Measurements from ENCODE around the gene UCK2. TPM values are rescaled to one million over a fixed set of nuclear protein-coding genes. Genes with fewer than 3 reads are reported as not detected.
A peak's percentile ranks its signal among the peaks of the same experiment; 100 is the strongest.

The UCK2 gene
- total and polyA plus RNA-seq, 2 donors (not counting 3 experiments of a cell fraction or from before 2014, with no cell fraction given), result 62.3 to 74.7 TPM

DNA sequence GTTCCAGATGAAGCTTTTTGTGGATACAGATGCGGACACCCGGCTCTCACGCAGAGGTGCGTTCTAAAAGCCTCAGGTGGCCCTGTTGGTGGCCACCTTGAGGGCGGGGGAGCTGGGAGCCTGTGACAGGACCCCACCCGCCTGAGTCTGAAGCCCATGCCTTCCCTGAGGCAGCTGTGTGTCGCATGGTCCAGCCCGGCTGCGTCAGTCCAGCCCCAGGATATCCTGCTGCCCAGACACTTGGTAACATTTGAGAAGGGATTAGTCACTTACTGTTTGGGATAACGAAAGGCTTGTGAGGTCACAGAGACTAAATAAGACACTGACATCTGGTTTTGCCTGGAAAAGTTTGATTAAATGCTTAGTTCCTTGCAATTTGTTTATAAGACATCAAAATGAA is 68.9 kb downstream of the UCK2 start:
- H3K9me1 ChIP-seq (replicated peaks; ENCODE audit: control insufficient read depth, extremely low read depth, insufficient read depth, low read length), result no peaks in the 10 kb centered on the region
- peak overlapping the region; percentile 93 for H3K9ac ChIP-seq (replicated peaks; ENCODE audit: extremely low read depth, insufficient read depth, low read length)
- FAIRE-seq (peak; percentile 91), DNase-seq (ENCODE audit: low read depth, low spot score) (peak; percentile 94)
- peaks cover 40% of the 10 kb centered on the region for H3K79me2 ChIP-seq (ENCODE audit: control insufficient read depth, insufficient read depth, low read length)
- dilution Hi-C loops (cut with MboI; ENCODE audit: extremely low pct_ligation_motif_present, low sequenced_read_pairs), result no loop called here
- ChIA-PET POLR2A (interaction anchor here (0.7 to 2.7 kb wide), 4 partner anchors 8 to 198 kb away, joined by 3 to 12 read pairs (median 4); partner anchors contain the start of gene ALDH9A1), CTCF (interaction anchor here (1.0 to 5.6 kb wide), 5 partner anchors 12 to 127 kb away, joined by 3 to 43 read pairs (median 5); partner anchors contain the start of gene TMCO1)
- BruUV-seq (replicated peaks), result no TSS peak
- H3K27ac ChIP-seq (ENCODE audit: insufficient read depth, low read depth, low read length), result peak overlapping the region; percentile 98
- TF ChIP-seq, protein P1, sequence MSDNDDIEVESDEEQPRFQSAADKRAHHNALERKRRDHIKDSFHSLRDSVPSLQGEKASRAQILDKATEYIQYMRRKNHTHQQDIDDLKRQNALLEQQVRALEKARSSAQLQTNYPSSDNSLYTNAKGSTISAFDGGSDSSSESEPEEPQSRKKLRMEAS (IDR thresholded peaks at IDR 0.05; ENCODE audit: insufficient read depth, insufficient read length), result peak; percentile 40
- TF ChIP-seq POLR2A (IDR thresholded peaks at IDR 0.05; ENCODE audit: low read depth, low read length) (peak; percentile 38), JUN (IDR thresholded peaks at IDR 0.05; ENCODE audit: borderline replicate concordance, insufficient read depth, insufficient read length, low read depth) (peak; percentile 87), EZH2 (IDR thresholded peaks at IDR 0.05; ENCODE audit: borderline replicate concordance, low read depth, low read length, severe bottlenecking) (no peak), POLR2AphosphoS5 (IDR thresholded peaks at IDR 0.05; ENCODE audit: insufficient read depth, low read depth, low read length) (peak; percentile 86), GATA2 (IDR thresholded peaks at IDR 0.05; ENCODE audit: insufficient read depth, insufficient read length, low read depth, low read length) (peak; percentile 25), FOS (IDR thresholded peaks at IDR 0.05; ENCODE audit: borderline replicate concordance, insufficient read depth, low read length) (peak; percentile 60), MYC (IDR thresholded peaks at IDR 0.05; ENCODE audit: low read depth, low read length) (peak; percentile 31)
- TF ChIP-seq, protein P2, sequence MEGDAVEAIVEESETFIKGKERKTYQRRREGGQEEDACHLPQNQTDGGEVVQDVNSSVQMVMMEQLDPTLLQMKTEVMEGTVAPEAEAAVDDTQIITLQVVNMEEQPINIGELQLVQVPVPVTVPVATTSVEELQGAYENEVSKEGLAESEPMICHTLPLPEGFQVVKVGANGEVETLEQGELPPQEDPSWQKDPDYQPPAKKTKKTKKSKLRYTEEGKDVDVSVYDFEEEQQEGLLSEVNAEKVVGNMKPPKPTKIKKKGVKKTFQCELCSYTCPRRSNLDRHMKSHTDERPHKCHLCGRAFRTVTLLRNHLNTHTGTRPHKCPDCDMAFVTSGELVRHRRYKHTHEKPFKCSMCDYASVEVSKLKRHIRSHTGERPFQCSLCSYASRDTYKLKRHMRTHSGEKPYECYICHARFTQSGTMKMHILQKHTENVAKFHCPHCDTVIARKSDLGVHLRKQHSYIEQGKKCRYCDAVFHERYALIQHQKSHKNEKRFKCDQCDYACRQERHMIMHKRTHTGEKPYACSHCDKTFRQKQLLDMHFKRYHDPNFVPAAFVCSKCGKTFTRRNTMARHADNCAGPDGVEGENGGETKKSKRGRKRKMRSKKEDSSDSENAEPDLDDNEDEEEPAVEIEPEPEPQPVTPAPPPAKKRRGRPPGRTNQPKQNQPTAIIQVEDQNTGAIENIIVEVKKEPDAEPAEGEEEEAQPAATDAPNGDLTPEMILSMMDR (IDR thresholded peaks at IDR 0.05; ENCODE audit: extremely low read depth in 1 of 2, insufficient read depth in 1 of 2, low read depth in 1 of 2, low read length in 2 of 2), result no peak
- intact Hi-C loops (cut with micrococcal nuclease), result loop anchor here (1.0 to 2.0 kb wide), 2 partner anchors 12 to 67 kb away; no protein-coding TSS in a partner anchor
- H3K36me3 ChIP-seq (ENCODE audit: control insufficient read depth in 2 of 2, extremely low read depth in 1 of 2, insufficient read depth in 2 of 2, low read length in 2 of 2), result peaks cover 0 to 6% of the 10 kb centered on the region in 2 experiments
- peaks cover 67% of the 10 kb centered on the region for H3K4me1 ChIP-seq (ENCODE audit: control insufficient read depth, extremely low read depth, insufficient read depth, low read length)
- no peak overlapping the region for H2AFZ ChIP-seq (ENCODE audit: low read depth, low read length)
- H3K9me3 ChIP-seq (replicated peaks; ENCODE audit: control insufficient read depth, insufficient read depth, low read length), result no peaks in the 10 kb centered on the region
- peak overlapping the region; percentile 33 for H3K4me2 ChIP-seq (ENCODE audit: insufficient read depth, low read length)
- no peak overlapping the region for H3K4me3 ChIP-seq (replicated peaks in 1 of 3; ENCODE audit: insufficient read depth in 1 of 3, low read depth in 1 of 3, low read length in 3 of 3)
- no peaks in the 10 kb centered on the region for H3K27me3 ChIP-seq (ENCODE audit: control insufficient read depth in 2 of 2, insufficient read depth in 2 of 2, low read length in 2 of 2)
- H4K20me1 ChIP-seq (replicated peaks; ENCODE audit: control insufficient read depth, extremely low read depth, insufficient read depth, low read length), result no peaks in the 10 kb centered on the region
